Endothelial cell of umbilical vein (primary cell): ENCODE data around the gene SPON1. TPM values are rescaled to one million over a fixed set of nuclear protein-coding genes. Genes with fewer than 3 reads are reported as not detected.

Source experiments
- BruUV-seq: library from RNA; stranded (reverse); fragments of 400-500 nt; replicated peaks from 2 replicates; lab custom pipeline; 2021; lab: Mats Ljungman, UMichigan
- CTCF ChIA-PET: fragments of 300-600, 350-600 bp; sonication (Branson Sonifier 250); formaldehyde crosslinking; loops from one replicate; lab custom pipeline; 2021; ENCODE audit warnings: antibody characterized with exemption, inconsistent platforms; lab: Charles Lee
- POLR2A ChIA-PET: fragments of 300-600, 350-600 bp; sonication (Branson Sonifier 250); formaldehyde crosslinking; loops from one replicate; lab custom pipeline; 2021; ENCODE audit warnings: antibody characterized with exemption, inconsistent platforms; lab: Charles Lee
- DNase-seq: peaks from one replicate; pipeline ENCODE4 v3.0.0-alpha.2; 2011; ENCODE audit warnings: low read depth, low spot score
- FAIRE-seq: peaks from 2 replicates; lab custom pipeline; 2011; peaks lifted over from hg19 to GRCh38; lab: Jason Lieb, UNC
- H2AFZ ChIP-seq: 2 replicates; pipeline ENCODE4 v1.6.0; 2012; ENCODE audit warnings: low read depth, low read length, control low read depth, inconsistent platforms
- H3K27ac ChIP-seq: 2 replicates; pipeline ENCODE4 v1.5.1; 2011; ENCODE audit warnings: low read depth, mild to moderate bottlenecking, control low read depth, low read length, moderate library complexity; ENCODE audit not compliant: insufficient read depth
- H3K27me3 ChIP-seq, 2 experiments: 2 replicates each; pipeline versions ENCODE4 v1.6.0 to v1.6.1; 2011; ENCODE audit warnings: low read length in 2 of 2, mixed read lengths in 1 of 2; ENCODE audit not compliant: control insufficient read depth in 2 of 2, insufficient read depth in 2 of 2
- H3K36me3 ChIP-seq, 2 experiments: 2 replicates in 1 of 2; 3 replicates in 1 of 2; pipeline ENCODE4 v1.5.1; 2011; ENCODE audit warnings: low read length in 2 of 2, mild to moderate bottlenecking in 1 of 2, moderate library complexity in 1 of 2; ENCODE audit not compliant: control insufficient read depth in 2 of 2, insufficient read depth in 2 of 2; ENCODE audit errors: extremely low read depth in 1 of 2
- H3K4me1 ChIP-seq: 3 replicates; pipeline ENCODE4 v1.5.1; 2011; ENCODE audit warnings: mild to moderate bottlenecking, low read length; ENCODE audit not compliant: control insufficient read depth, insufficient read depth; ENCODE audit errors: extremely low read depth
- H3K4me2 ChIP-seq: 2 replicates; pipeline ENCODE4 v1.6.1; 2011; ENCODE audit warnings: low read length, control low read depth, mixed read lengths; ENCODE audit not compliant: insufficient read depth
- H3K4me3 ChIP-seq, 3 experiments: fragments of 200-600 bp in 1 of 3; sonication (generic), shearing (Covaris generic) in 1 of 3; replicated peaks in 1 of 3; 2 replicates each; pipeline ENCODE4 v1.5.1; 2011 to 2016; ENCODE audit warnings: control low read depth in 3 of 3, low read length in 3 of 3, mild to moderate bottlenecking in 2 of 3, inconsistent platforms in 1 of 3, low read depth in 1 of 3, moderate library complexity in 1 of 3; ENCODE audit not compliant: insufficient read depth in 1 of 3
- H3K79me2 ChIP-seq: 2 replicates; pipeline ENCODE4 v1.6.0; 2012; ENCODE audit warnings: low read length, inconsistent platforms; ENCODE audit not compliant: control insufficient read depth, insufficient read depth
- H3K9ac ChIP-seq: replicated peaks from 2 replicates; pipeline ENCODE3; 2011; ENCODE audit warnings: low read length, control low read depth; ENCODE audit not compliant: insufficient read depth; ENCODE audit errors: extremely low read depth
- H3K9me1 ChIP-seq: replicated peaks from 3 replicates; pipeline ENCODE4 v1.6.0; 2011; ENCODE audit warnings: mild to moderate bottlenecking, low read length; ENCODE audit not compliant: control insufficient read depth, insufficient read depth; ENCODE audit errors: extremely low read depth
- H3K9me3 ChIP-seq: replicated peaks from 2 replicates; pipeline ENCODE4 v1.5.1; 2012; ENCODE audit warnings: low read length, inconsistent platforms; ENCODE audit not compliant: control insufficient read depth, insufficient read depth
- H4K20me1 ChIP-seq: replicated peaks from 2 replicates; pipeline ENCODE3; 2011; ENCODE audit warnings: mild to moderate bottlenecking, low read length; ENCODE audit not compliant: control insufficient read depth, insufficient read depth; ENCODE audit errors: extremely low read depth
- GATA2 ChIP-seq: IDR thresholded peaks from 2 replicates; pipeline ENCODE4 v1.7.0; 2011; ENCODE audit warnings: low read depth, mild to moderate bottlenecking, moderate library complexity, mixed read lengths, low read length; ENCODE audit not compliant: insufficient read length, insufficient read depth
- JUN ChIP-seq: IDR thresholded peaks from 2 replicates; pipeline ENCODE4 v1.6.1; 2011; ENCODE audit warnings: borderline replicate concordance, low read depth; ENCODE audit not compliant: insufficient read length, insufficient read depth
- MYC ChIP-seq: IDR thresholded peaks from one replicate; pipeline ENCODE4 v1.6.1; 2011; ENCODE audit warnings: mild to moderate bottlenecking, low read depth, low read length
- POLR2A ChIP-seq: IDR thresholded peaks from 2 replicates; pipeline ENCODE4 v1.6.1; 2012; ENCODE audit warnings: low read depth, mild to moderate bottlenecking, control low read depth, low read length
- POLR2AphosphoS5 ChIP-seq: IDR thresholded peaks from 2 replicates; pipeline ENCODE4 v1.6.1; 2012; ENCODE audit warnings: low read depth, mild to moderate bottlenecking, control low read depth, low read length, moderate library complexity; ENCODE audit not compliant: insufficient read depth
- dilution Hi-C: fragments of 300-500 bp; cut with MboI; formaldehyde crosslinking; loops from one replicate; pipeline ENCODE4 v1.15.0; 2019; ENCODE audit warnings: low sequenced_read_pairs; ENCODE audit not compliant: extremely low pct_ligation_motif_present
- intact Hi-C: fragments of 100-400 bp; cut with micrococcal nuclease; formaldehyde crosslinking; loops from one replicate; pipeline ENCODE4 v1.10.0; 2022
- polyA plus RNA-seq, 4 experiments: library from polyadenylated mRNA; depleted of rRNA in 3 of 4; stranded (reverse) in 3 of 4; unstranded in 1 of 4; fragments of >200 nt; gene quantifications; 2 replicates each; pipeline versions ENCODE4 v1.2.1 to v1.2.3, GENCODE V29; 2011 to 2012; ENCODE audit warnings: missing spikeins in 1 of 4
- total RNA-seq: library from RNA; stranded (reverse); gene quantifications from 2 replicates; pipeline ENCODE4 v1.2.3, GENCODE V29; 2021
- TF ChIP-seq, protein P1 (sequence below), 2 donors: IDR thresholded peaks; 1 replicate in 1 of 2; 2 replicates in 1 of 2; pipeline ENCODE4 v1.5.1; 2011; ENCODE audit warnings: low read length in 2 of 2, mild to moderate bottlenecking in 2 of 2, moderate library complexity in 2 of 2, control low read depth in 1 of 2, inconsistent platforms in 1 of 2, low read depth in 1 of 2; ENCODE audit not compliant: insufficient read depth in 1 of 2; ENCODE audit errors: extremely low read depth in 1 of 2
- TF ChIP-seq, protein P2 (sequence below): IDR thresholded peaks from 2 replicates; pipeline ENCODE4 v1.6.1; 2011; ENCODE audit not compliant: insufficient read depth, insufficient read length

The SPON1 gene
- total and polyA plus RNA-seq, 2 donors (not counting 3 experiments of a cell fraction or from before 2014, with no cell fraction given): 0.31 TPM; not detected in 1

DNA sequence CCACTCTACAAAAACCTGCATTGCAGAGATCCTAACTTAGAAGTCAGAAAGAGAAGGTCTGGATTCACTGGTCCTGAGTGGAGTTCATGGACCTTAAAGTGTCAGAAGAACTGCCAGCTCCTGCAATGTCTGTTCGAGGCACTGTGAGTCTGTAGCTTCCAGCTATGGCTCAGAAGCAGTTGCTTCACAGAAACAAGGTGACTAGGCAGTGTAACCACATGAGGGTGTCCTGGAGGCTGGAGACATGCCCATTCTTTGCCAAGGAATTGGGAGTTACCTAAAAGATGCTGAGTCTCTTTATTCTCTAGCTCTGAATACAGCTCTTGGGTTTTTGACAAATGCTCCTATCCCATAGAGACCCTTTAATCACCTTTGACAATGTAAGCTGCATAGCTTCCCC is 130.5 kb downstream of the SPON1 start:
- no peaks in the 10 kb centered on the region for H4K20me1 ChIP-seq
- no peaks in the 10 kb centered on the region for H3K79me2 ChIP-seq

DNA sequence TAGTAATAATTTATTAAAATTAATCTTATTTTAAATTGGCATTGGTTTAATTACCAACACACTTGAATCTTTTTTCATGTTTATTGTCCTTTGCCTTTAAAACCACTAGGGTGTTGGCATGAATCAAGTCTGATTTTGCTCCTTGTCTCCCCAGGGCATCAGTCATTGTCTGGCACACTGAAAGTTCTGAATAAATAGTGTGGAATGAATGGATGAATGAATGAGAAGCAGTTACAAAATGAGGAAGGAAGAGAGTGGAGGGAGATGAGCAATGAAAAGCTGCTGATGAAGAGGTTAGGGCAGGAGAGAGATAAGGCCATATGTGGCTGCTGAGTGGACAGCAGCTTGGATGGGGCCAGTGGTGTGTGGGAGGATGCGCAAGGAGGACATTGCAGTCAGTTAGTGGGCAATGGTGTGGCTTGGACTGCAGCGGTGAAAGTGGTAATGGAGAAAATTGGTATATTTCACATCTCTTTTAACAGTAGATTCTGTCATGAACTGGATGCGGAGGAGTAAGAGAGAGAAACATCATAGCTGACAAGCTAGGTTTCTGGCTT is 132.0 kb downstream of the SPON1 start:
- TF ChIP-seq POLR2A (no peak), GATA2 (no peak), JUN (no peak), MYC (no peak)
- TF ChIP-seq, protein P1, sequence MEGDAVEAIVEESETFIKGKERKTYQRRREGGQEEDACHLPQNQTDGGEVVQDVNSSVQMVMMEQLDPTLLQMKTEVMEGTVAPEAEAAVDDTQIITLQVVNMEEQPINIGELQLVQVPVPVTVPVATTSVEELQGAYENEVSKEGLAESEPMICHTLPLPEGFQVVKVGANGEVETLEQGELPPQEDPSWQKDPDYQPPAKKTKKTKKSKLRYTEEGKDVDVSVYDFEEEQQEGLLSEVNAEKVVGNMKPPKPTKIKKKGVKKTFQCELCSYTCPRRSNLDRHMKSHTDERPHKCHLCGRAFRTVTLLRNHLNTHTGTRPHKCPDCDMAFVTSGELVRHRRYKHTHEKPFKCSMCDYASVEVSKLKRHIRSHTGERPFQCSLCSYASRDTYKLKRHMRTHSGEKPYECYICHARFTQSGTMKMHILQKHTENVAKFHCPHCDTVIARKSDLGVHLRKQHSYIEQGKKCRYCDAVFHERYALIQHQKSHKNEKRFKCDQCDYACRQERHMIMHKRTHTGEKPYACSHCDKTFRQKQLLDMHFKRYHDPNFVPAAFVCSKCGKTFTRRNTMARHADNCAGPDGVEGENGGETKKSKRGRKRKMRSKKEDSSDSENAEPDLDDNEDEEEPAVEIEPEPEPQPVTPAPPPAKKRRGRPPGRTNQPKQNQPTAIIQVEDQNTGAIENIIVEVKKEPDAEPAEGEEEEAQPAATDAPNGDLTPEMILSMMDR (IDR thresholded peaks at IDR 0.05; ENCODE audit: extremely low read depth in 1 of 2, insufficient read depth in 1 of 2, low read depth in 1 of 2, low read length in 2 of 2): no peak
- TF ChIP-seq, protein P2, sequence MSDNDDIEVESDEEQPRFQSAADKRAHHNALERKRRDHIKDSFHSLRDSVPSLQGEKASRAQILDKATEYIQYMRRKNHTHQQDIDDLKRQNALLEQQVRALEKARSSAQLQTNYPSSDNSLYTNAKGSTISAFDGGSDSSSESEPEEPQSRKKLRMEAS: no peak
- no TSS peak for BruUV-seq
- ChIA-PET POLR2A (no interaction called here), CTCF (no interaction called here)
- H3K9ac ChIP-seq: no peak overlapping the region
- DNase-seq (no peak), FAIRE-seq (no peak)
- H3K4me3 ChIP-seq: no peak overlapping the region
- H2AFZ ChIP-seq: no peak overlapping the region
- no peaks in the 10 kb centered on the region for H3K36me3 ChIP-seq
- H4K20me1 ChIP-seq: no peaks in the 10 kb centered on the region
- intact Hi-C loops (no loop called here), dilution Hi-C loops (no loop called here)
- no peaks in the 10 kb centered on the region for H3K9me1 ChIP-seq
- H3K9me3 ChIP-seq: no peaks in the 10 kb centered on the region
- H3K27ac ChIP-seq: no peak overlapping the region
- H3K27me3 ChIP-seq: no peaks in the 10 kb centered on the region
- H3K79me2 ChIP-seq: no peaks in the 10 kb centered on the region
- no peak overlapping the region for H3K4me2 ChIP-seq
- no peaks in the 10 kb centered on the region for H3K4me1 ChIP-seq

More for the DNA sequence above, 130.5 kb downstream of the SPON1 start:
- Histone ChIP-seq H3K4me1 (no peaks in the 10 kb centered on the region), H2AFZ (no peak overlapping the region), H3K27me3 (no peaks in the 10 kb centered on the region), H3K9ac (no peak overlapping the region), H3K36me3 (no peaks in the 10 kb centered on the region), H3K4me2 (no peak overlapping the region), H3K9me3 (no peaks in the 10 kb centered on the region), H3K27ac (no peak overlapping the region), H3K9me1 (no peaks in the 10 kb centered on the region), H3K4me3 (no peak overlapping the region)
- dilution Hi-C loops (no loop called here), intact Hi-C loops (no loop called here)
- no TSS peak for BruUV-seq
- ChIA-PET CTCF (no interaction called here), POLR2A (no interaction called here)
- no peak for FAIRE-seq
- no peak for TF ChIP-seq POLR2A
- no peak for TF ChIP-seq POLR2AphosphoS5
- no peak for TF ChIP-seq MYC
- TF ChIP-seq, protein P1 (IDR thresholded peaks at IDR 0.05; ENCODE audit: extremely low read depth in 1 of 2, insufficient read depth in 1 of 2, low read depth in 1 of 2, low read length in 2 of 2): no peak
- no peak for TF ChIP-seq JUN
- DNase-seq: no peak
